ENCODE data around the gene UBL7.

Gene UBL7

GRCh38 chr15:74423431-74424257 lies 37.3 kb downstream of the UBL7 start:
- peak; percentile 77 for DNase-seq (ENCODE audit: low spot score)

GRCh38 chr15:74422652-74423430 lies 38.1 kb downstream of the UBL7 start:
- DNase-seq (ENCODE audit: low spot score), result no peak

- no peak for DNase-seq (ENCODE audit: low spot score)
These were observed 38.7 kb downstream of the UBL7 start for GRCh38 chr15:74422265-74422651.

- no peak for DNase-seq (ENCODE audit: low spot score)
These were observed 39.4 kb downstream of the UBL7 start for GRCh38 chr15:74421302-74422245.

GRCh38 chr15:74420193-74420905 lies 40.6 kb downstream of the UBL7 start:
- DNase-seq (ENCODE audit: low spot score), result peak; percentile 94

- no peak for DNase-seq (ENCODE audit: low spot score)
These were observed 41.5 kb downstream of the UBL7 start for GRCh38 chr15:74419432-74419831.

DNA sequence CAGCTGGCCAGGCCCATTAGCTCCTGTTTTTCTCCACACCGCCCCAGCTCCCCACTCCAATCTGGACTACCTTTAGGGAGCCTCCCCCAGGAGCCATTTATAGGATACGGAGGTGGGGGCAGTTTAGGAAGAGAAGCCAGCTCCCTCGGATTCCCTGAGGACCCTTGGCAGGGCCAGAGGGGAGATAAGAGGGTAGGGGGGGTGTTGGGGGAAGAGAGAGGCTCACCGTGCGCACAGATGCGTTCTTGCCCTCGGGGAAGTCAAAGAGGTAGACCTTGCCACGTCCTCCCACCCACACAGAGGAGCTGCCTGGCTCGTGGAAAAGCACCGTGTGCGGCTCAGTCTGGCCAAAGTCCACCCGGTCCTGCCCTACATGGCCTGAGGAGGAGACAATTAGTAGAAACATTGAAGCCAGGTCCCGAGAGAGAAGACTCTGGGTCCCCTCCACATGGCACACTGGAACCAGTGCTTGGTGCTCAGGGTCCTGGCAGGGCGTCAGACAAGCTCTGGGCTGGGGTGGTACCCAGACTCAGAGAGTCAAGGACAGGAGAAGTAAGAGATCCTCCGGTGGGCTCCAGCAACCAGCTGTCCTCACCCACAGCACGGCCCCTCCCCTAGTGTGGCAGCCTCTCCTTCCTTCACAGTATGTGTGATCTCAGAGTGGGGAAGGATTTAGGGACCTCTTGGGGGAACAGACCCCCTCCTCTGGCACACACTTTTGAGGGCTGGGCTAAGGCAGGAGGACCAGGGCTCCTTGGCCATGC lies 42.2 kb downstream of the UBL7 start:
- DNase-seq (ENCODE audit: low spot score), result no peak

DNA sequence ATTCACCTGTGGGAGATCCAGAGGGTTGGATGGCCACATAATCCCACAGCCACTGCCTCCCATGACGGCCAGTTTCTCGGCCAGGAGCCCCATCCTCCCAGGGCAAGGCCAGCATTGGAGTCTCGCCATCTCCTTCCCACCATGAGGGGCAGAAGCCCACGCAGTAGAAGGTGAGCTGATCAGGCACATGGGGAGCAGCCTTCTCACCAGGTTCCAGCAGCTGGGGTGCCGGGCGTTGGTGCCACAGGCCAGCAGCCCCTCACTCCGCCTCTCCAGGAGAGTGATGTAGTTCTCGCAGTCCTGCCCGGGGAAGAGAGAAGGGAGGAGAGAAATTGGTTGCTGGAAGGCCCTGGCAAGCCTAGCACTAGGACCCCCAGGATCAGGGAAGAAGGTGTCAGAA lies 43.3 kb downstream of the UBL7 start:
- no peak for DNase-seq (ENCODE audit: low spot score)

DNA sequence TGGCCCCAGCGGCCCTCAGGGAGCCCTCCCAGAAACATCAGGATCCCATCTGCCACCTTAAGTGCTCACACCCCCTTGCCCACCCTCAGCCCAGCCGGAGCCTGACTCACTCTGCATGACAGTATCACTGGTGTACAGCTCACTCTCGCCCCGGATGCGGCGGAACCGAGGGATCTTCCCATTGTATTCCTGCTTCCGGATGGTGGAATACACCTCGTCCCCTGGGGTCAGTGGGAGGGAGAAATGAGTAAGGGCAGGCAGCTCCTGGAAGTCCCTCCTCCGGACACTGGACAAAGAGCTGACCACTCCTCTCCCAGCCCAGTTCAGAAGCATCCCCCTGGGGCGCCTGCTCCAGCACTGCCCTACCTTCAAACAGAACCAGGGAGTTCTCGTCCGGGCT lies 43.7 kb downstream of the UBL7 start:
- DNase-seq (ENCODE audit: low spot score), result no peak

GRCh38 chr15:74415966-74416916 lies 44.7 kb downstream of the UBL7 start:
- DNase-seq (ENCODE audit: low spot score), result no peak

GRCh38 chr15:74414603-74415338 lies 46.2 kb downstream of the UBL7 start:
- no peak for DNase-seq (ENCODE audit: low spot score)

DNA sequence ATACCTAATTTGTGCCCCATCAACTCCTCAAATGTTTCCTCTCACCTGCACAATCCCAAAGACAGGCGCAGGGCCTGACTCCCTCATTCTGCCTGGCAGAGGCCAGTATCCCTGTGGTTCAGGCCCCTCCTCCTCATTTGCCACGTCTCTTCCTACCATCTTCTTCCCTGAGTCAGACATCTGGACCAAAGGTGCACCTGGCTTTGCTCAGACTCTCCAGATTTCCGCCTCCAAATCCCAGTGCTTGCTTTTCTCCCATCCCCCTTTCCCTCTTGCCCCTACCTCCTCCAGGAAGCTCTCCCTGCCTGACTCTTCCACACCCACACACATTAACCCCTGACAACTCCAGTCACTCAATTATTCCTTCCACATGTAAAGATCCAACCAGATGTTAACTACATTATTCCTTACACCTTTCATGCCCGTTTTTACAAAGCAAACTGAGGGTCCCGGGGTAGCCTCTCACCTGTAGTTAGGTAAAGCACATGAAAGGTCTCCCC lies 46.8 kb downstream of the UBL7 start:
- no peak for DNase-seq (ENCODE audit: low spot score)

DNA sequence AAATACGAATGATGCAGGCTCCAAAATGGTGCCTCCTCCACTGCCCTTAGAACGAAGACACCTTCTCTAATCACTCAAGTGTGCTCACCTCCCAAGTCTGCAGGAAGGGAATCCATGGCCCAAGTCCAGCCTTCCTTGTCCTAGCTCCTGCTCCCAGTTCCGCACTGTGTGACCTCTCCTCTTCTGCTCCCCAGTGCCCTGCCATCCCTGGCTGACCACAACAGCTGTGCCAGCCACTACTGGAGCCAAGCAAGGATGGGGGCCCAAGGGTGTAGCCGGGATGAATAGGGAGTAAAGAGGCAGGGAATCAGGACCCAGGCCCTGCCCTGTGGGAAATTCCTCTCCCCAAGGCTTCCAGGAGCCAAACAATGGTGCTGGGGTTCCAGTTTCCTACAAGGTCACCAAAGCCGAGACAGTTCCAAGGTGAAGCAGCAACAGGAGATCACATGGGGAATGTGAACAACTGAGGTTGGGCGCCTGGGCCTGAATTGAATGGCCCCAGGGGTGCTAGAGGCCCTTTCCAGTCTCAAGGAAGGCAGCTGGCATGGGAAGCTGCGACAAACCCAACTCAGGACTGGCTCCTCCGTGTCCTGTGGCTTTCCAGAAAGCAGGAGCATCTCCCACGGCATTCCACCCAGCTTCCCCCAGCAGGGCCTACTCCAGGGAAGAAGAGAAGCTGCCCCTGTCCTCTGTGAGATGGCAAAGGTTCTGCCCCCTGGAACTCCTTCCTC lies 47.4 kb downstream of the UBL7 start:
- no peak for DNase-seq (ENCODE audit: low spot score)

DNA sequence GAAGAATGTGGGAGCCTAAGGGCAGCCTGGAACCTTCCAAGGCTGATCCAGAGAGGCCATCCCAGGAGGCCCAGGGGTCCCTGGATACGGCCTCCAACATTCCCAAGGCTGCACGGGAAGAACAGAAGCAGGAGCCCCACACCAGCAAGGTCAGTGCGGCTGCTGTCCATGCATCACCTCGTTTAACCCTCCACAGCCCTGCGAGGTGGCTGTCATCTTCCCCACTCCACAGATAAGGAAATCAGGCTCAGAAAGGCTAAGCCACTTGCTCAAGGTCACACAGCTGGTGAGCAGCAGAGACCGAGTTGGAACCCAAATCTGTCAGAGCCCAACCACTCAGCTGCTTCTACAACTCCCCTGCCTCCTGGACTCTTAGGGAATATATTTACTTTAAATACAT lies 48.8 kb downstream of the UBL7 start:
- DNase-seq (ENCODE audit: low spot score), result no peak

- no peak for DNase-seq (ENCODE audit: low spot score)
These were observed 49.3 kb downstream of the UBL7 start for GRCh38 chr15:74411686-74412085.

- DNase-seq (ENCODE audit: low spot score), result no peak
These were observed 50.5 kb downstream of the UBL7 start for GRCh38 chr15:74410502-74410901.

DNA sequence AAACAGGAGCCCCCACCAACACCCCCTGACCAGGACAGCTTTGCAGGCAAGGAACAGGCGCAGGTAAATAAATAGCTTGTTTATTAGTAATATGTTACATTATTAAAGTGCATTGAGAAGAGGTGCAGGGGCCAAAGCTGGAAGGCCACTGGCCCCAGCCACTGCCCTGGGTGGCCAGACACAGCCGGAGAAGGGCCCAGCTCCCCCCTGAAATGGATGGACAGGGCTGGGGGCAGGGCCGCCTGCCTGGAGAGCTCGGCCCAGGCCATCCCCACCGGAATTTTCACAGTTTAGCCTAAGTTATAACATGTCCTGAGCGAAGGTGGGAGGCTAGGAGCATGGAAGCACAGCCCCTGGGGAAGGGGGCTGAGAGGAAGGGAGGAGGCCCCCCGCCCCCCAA lies 51.7 kb downstream of the UBL7 start:
- DNase-seq (ENCODE audit: low spot score), result no peak

DNA sequence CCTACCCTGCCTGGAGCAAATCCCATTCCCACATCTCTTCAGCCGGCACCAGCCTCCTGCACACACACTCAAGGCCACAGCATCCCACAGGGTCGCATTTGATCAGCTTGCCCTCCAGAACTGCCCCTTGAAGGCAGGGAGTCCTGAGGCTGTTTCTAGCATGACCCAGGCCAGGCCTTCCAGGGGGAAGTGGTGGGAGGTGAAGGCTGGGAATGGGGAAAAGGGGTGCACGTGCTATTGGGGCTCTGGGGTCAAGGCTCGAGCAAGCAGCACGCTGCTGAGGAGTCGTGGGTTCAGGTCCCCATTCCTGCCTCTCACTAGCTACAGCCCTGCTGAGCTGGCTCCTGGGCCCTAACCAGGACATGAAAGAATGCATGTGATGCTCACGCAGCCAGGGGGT lies 52.1 kb downstream of the UBL7 start:
- DNase-seq (ENCODE audit: low spot score), result no peak
